ENCODE measurements around the gene UNC93A. TPM values are rescaled to one million over a fixed set of nuclear protein-coding genes. Genes with fewer than 3 reads are reported as not detected.
"Not testable (repeated sequence)": the region's sequence is repeated elsewhere in the genome, so short reads cannot be mapped to it uniquely, and the experiment has no call there.

The UNC93A gene
- polyA plus RNA-seq, 1 donor from 2014 or later: not detected

GRCh38 chr6:167245591-167245990, 45.5 kb upstream of the UNC93A start:
- H3K27ac ChIP-seq (ENCODE audit: low read length): peak overlapping the region; percentile 99
- peak overlapping the region; percentile 48 for H3K4me3 ChIP-seq (ENCODE audit: low read length)

GRCh38 chr6:167247814-167248595, 43.1 kb upstream of the UNC93A start:
- Histone ChIP-seq H4K20me1 (ENCODE audit: insufficient read depth) (no peaks in the 10 kb centered on the region), H3K36me3 (ENCODE audit: insufficient read depth, low read length) (no peaks in the 10 kb centered on the region), H3K4me2 (ENCODE audit: low read length) (no peak overlapping the region), H3K27ac (ENCODE audit: low read length) (no peak overlapping the region), H3K9ac (ENCODE audit: low read length) (no peak overlapping the region), H3K4me3 (ENCODE audit: low read length) (no peak overlapping the region), H2AFZ (ENCODE audit: low read depth, low read length) (no peak overlapping the region), H3F3A (ENCODE audit: insufficient read depth, low read length, poor library complexity, severe bottlenecking) (no peaks in the 10 kb centered on the region), H3K9me3 (ENCODE audit: low read length) (no peaks in the 10 kb centered on the region), H3K9me2 (ENCODE audit: insufficient read depth, low read length) (no peaks in the 10 kb centered on the region), H3K27me3 (ENCODE audit: insufficient read depth, low read depth, low read length) (no peaks in the 10 kb centered on the region), H3K79me2 (replicated peaks; ENCODE audit: insufficient read depth, low read length) (no peaks in the 10 kb centered on the region)
- TF ChIP-seq TAF1 (IDR thresholded peaks at IDR 0.05; ENCODE audit: low read depth) (no peak), EZH2 (IDR thresholded peaks at IDR 0.05; ENCODE audit: borderline replicate concordance, insufficient read depth, low read length, poor library complexity, severe bottlenecking) (no peak)

More at GRCh38 chr6:167245591-167245990, 45.5 kb upstream of the UNC93A start:
- H3K36me3 ChIP-seq (ENCODE audit: insufficient read depth, low read length): no peaks in the 10 kb centered on the region
- H3K9ac ChIP-seq (ENCODE audit: low read length): peak overlapping the region; percentile 77
- no peak overlapping the region for H3K4me2 ChIP-seq (ENCODE audit: low read length)
- H3F3A ChIP-seq (ENCODE audit: insufficient read depth, low read length, poor library complexity, severe bottlenecking): no peaks in the 10 kb centered on the region
- no peaks in the 10 kb centered on the region for H3K9me3 ChIP-seq (ENCODE audit: low read length)
- no peaks in the 10 kb centered on the region for H3K27me3 ChIP-seq (ENCODE audit: insufficient read depth, low read depth, low read length)
- TF ChIP-seq EZH2 (IDR thresholded peaks at IDR 0.05; ENCODE audit: borderline replicate concordance, insufficient read depth, low read length, poor library complexity, severe bottlenecking): no peak
- no peaks in the 10 kb centered on the region for H4K20me1 ChIP-seq (ENCODE audit: insufficient read depth)
- no peak overlapping the region for H2AFZ ChIP-seq (ENCODE audit: low read depth, low read length)
- no peaks in the 10 kb centered on the region for H3K9me2 ChIP-seq (ENCODE audit: insufficient read depth, low read length)
- H3K79me2 ChIP-seq (replicated peaks; ENCODE audit: insufficient read depth, low read length): no peaks in the 10 kb centered on the region

- not testable (repeated sequence) for H2AFZ ChIP-seq (ENCODE audit: low read depth, low read length); H3K9ac ChIP-seq (ENCODE audit: low read length); H3F3A ChIP-seq (ENCODE audit: insufficient read depth, low read length, poor library complexity, severe bottlenecking); H3K4me2 ChIP-seq (ENCODE audit: low read length); H3K4me3 ChIP-seq (ENCODE audit: low read length); H4K20me1 ChIP-seq (ENCODE audit: insufficient read depth); H3K27ac ChIP-seq (ENCODE audit: low read length); H3K27me3 ChIP-seq (ENCODE audit: insufficient read depth, low read depth, low read length); H3K79me2 ChIP-seq (replicated peaks; ENCODE audit: insufficient read depth, low read length); H3K9me3 ChIP-seq (ENCODE audit: low read length); H3K9me2 ChIP-seq (ENCODE audit: insufficient read depth, low read length); H3K36me3 ChIP-seq (ENCODE audit: insufficient read depth, low read length)
Measured at GRCh38 chr6:167248878-167249455, 42.1 kb upstream of the UNC93A start.

GRCh38 chr6:167252271-167252670, 38.8 kb upstream of the UNC93A start:
- H3K79me2 ChIP-seq (replicated peaks; ENCODE audit: insufficient read depth, low read length): no peaks in the 10 kb centered on the region
- H3K9me2 ChIP-seq (ENCODE audit: insufficient read depth, low read length): no peaks in the 10 kb centered on the region
- no peaks in the 10 kb centered on the region for H3F3A ChIP-seq (ENCODE audit: insufficient read depth, low read length, poor library complexity, severe bottlenecking)
- no peak for TF ChIP-seq CTCF (IDR thresholded peaks at IDR 0.05; ENCODE audit: poor library complexity, severe bottlenecking)
- no peak for TF ChIP-seq MXI1 (conservative IDR thresholded peaks at IDR 0.05; ENCODE audit: poor library complexity, severe bottlenecking)
- TF ChIP-seq REST (IDR thresholded peaks at IDR 0.05; ENCODE audit: borderline replicate concordance): no peak
- TF ChIP-seq EP300 (conservative IDR thresholded peaks at IDR 0.05; ENCODE audit: poor library complexity, severe bottlenecking): no peak
- TF ChIP-seq EZH2 (IDR thresholded peaks at IDR 0.05; ENCODE audit: borderline replicate concordance, insufficient read depth, low read length, poor library complexity, severe bottlenecking): no peak
- no peak for TF ChIP-seq TAF1 (IDR thresholded peaks at IDR 0.05; ENCODE audit: low read depth)
- TF ChIP-seq RAD21 (conservative IDR thresholded peaks at IDR 0.05): no peak
- TF ChIP-seq POLR2AphosphoS5 (IDR thresholded peaks at IDR 0.05): no peak
- no peak for TF ChIP-seq SMC3 (conservative IDR thresholded peaks at IDR 0.05; ENCODE audit: poor library complexity)
- H3K27ac ChIP-seq (ENCODE audit: low read length): no peak overlapping the region
- H4K20me1 ChIP-seq (ENCODE audit: insufficient read depth): no peaks in the 10 kb centered on the region
- no peak overlapping the region for H3K9ac ChIP-seq (ENCODE audit: low read length)
- H3K4me3 ChIP-seq (ENCODE audit: low read length): no peak overlapping the region
- no peaks in the 10 kb centered on the region for H3K36me3 ChIP-seq (ENCODE audit: insufficient read depth, low read length)
- H3K4me2 ChIP-seq (ENCODE audit: low read length): no peak overlapping the region
- H3K9me3 ChIP-seq (ENCODE audit: low read length): no peaks in the 10 kb centered on the region
- H2AFZ ChIP-seq (ENCODE audit: low read depth, low read length): no peak overlapping the region
- H3K27me3 ChIP-seq (ENCODE audit: insufficient read depth, low read depth, low read length): no peaks in the 10 kb centered on the region

Data from neural cell (in vitro differentiated cells).